Measurements from ENCODE around the gene LRRC8B.
A peak's percentile ranks its signal among the peaks of the same experiment; 100 is the strongest.

Gene LRRC8B

DNA sequence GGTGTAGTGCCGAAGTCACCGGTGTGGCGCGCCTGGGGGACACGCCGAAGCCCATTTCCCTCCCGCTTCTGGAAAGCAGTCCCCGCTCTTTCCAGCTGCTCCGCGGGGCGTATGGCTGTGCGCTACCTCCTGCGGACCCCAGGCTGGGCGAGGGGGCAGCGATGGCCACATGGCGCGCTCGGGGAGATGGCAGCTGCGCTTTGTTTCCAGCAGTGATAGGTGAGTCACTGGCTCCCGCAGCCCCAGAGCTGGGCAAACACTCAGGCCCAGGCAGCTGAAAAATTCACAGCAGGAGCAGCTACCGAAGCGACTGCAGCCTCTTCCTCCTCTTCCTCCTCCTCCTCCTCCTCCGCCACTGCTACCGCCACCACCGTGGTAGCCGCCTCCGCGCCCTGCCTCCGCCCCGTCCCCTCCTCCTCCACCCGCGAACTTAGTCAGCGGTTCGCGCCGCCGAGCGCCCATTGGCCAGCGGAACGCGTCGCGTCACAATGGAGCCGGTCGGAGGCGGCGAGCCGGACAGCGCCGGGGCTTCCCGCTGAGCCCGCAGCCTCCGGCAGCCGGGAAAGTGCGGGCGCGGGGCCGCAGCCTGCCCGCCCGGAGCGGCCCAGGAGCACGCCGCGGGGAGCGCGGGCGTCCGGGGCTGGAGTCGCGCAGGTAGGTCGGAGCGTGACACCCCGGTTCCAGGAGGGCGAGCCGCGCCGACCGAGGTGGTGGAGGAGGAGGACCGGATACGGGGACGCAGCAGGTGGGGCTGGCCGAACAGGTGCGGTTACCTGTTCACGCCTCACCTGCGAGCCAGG lies at the start of gene LRRC8B:
TSS of gene LRRC8B (plus strand) at position 461 of the 800 bp plus-strand sequence. CDS start 57,822 bp downstream, outside the sequence.
- H3K4me3 ChIP-seq (ENCODE audit: low read length): peak within 1 kb of the TSS; percentile 99
- no peaks in the 10 kb centered on the region for H3K36me3 ChIP-seq (ENCODE audit: control insufficient read depth, insufficient read depth, low read length, severe bottlenecking)
- H3K9me3 ChIP-seq (ENCODE audit: control insufficient read depth, low read length): no peaks in the 10 kb centered on the region
- no peaks in the 10 kb centered on the region for H3K27me3 ChIP-seq (replicated peaks; ENCODE audit: control insufficient read depth, insufficient read depth, low read length)
- H3K9ac ChIP-seq (ENCODE audit: low read length): peak within 1 kb of the TSS; percentile 88
- H3K4me1 ChIP-seq (ENCODE audit: control insufficient read depth, insufficient read depth, low read length): peaks cover 35% of the 10 kb centered on the region
- DNase-seq (ENCODE audit: low read depth): peak; percentile 95

DNA sequence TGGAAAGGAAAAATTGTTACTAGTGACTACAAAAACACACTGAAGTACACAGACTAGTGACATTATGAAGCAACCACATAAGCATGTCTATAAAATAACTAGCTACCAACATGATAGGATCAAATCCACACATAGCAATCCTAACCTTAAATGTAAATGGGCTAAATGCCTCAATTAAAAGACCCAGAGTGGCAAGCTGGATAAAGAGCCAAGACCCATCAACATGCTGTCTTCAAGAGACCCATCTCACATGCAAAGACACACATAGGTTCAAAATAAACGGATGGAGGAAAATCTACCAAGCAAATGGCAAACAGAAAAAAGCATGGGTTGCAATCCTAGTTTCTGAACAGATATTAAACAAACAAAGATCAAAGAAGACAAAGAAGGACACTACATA lies 49.4 kb upstream of the LRRC8B start:
- no peaks in the 10 kb centered on the region for H3K4me1 ChIP-seq (ENCODE audit: control insufficient read depth, insufficient read depth, low read length)
- no peaks in the 10 kb centered on the region for H3K27me3 ChIP-seq (replicated peaks; ENCODE audit: control insufficient read depth, insufficient read depth, low read length)
- H3K9ac ChIP-seq (ENCODE audit: low read length): no peak overlapping the region
- no peaks in the 10 kb centered on the region for H3K36me3 ChIP-seq (ENCODE audit: control insufficient read depth, insufficient read depth, low read length, severe bottlenecking)
- H3K4me3 ChIP-seq (ENCODE audit: low read length): no peak overlapping the region
- H3K9me3 ChIP-seq (ENCODE audit: control insufficient read depth, low read length): peaks cover 15% of the 10 kb centered on the region
- no peak for DNase-seq (ENCODE audit: low read depth)

DNA sequence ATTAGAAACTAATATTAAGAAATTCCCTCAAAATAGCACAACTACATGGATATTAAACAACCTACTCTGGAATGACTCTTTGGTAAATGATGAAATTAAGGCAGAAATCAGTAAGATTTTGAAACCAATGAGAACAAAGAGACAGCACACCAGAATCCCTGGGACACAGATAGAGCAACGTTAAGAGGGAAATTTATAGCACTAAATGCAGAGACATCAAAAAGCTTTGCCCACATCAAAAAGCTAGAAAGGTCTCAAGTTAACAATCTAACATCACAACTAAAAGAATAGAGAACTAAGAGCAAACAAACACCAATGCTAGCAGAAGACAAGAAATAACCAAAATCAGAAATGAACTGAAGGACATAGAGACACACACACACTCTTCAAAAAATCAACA lies 48.6 kb upstream of the LRRC8B start:
- Histone ChIP-seq H3K9ac (ENCODE audit: low read length) (no peak overlapping the region), H3K27me3 (replicated peaks; ENCODE audit: control insufficient read depth, insufficient read depth, low read length) (no peaks in the 10 kb centered on the region), H3K4me1 (ENCODE audit: control insufficient read depth, insufficient read depth, low read length) (no peaks in the 10 kb centered on the region), H3K4me3 (ENCODE audit: low read length) (no peak overlapping the region), H3K9me3 (ENCODE audit: control insufficient read depth, low read length) (peaks cover 19% of the 10 kb centered on the region), H3K36me3 (ENCODE audit: control insufficient read depth, insufficient read depth, low read length, severe bottlenecking) (no peaks in the 10 kb centered on the region)
- no peak for DNase-seq (ENCODE audit: low read depth)

DNA sequence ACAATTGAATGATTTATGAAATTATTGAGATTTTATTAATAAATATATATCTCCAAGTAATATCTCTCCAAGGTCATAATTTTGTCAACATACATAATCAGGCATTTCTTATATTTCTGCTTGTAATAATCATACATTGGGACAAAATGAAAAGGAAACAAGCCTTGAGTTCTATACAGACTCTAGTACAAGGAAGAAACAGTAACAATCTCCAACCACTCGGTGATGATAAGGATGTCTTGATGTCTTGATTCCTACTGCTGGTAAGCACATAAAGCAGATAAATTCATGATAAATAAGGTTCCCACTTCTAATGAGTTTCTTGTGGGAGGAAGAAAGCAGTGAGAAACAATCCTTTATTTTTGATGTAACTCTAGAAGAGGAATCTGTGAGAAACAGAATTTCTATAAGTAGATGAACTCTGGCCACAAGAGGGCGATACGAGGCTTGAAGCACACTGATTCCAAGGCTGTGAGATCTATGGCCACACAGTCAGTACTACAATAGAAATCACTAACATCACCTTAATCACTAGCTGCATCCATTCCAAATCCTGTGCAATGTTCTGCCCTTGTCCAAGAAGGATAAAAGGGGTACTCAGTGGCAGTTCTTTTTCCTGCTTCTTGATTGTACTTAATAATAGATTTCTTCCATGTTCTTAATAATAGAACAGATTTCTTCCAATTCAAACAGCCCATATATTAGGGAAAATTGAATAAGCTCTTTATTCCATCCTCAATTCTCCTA lies 41.4 kb upstream of the LRRC8B start:
- peak; percentile 96 for DNase-seq (ENCODE audit: low read depth)
- Histone ChIP-seq H3K9ac (ENCODE audit: low read length) (no peak overlapping the region), H3K36me3 (ENCODE audit: control insufficient read depth, insufficient read depth, low read length, severe bottlenecking) (no peaks in the 10 kb centered on the region), H3K9me3 (ENCODE audit: control insufficient read depth, low read length) (peaks cover 4% of the 10 kb centered on the region), H3K4me3 (ENCODE audit: low read length) (no peak overlapping the region), H3K27me3 (replicated peaks; ENCODE audit: control insufficient read depth, insufficient read depth, low read length) (no peaks in the 10 kb centered on the region), H3K4me1 (ENCODE audit: control insufficient read depth, insufficient read depth, low read length) (no peaks in the 10 kb centered on the region)

DNA sequence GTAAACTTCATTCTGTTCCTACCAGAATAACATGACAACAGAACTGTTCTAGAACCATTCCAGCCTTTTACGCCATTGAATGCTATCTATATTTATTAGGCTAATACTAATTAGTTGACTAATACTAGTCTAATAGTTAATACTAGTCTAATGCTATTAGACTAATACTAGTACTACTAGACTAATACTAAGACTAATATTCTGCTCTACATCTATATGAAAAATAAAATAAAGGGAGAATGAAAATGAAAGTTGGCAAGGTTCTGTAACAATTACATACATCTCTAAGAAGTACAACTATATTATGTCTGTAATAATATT lies 40.9 kb upstream of the LRRC8B start:
- peaks cover 4% of the 10 kb centered on the region for H3K9me3 ChIP-seq (ENCODE audit: control insufficient read depth, low read length)
- DNase-seq (ENCODE audit: low read depth): no peak
- H3K4me3 ChIP-seq (ENCODE audit: low read length): no peak overlapping the region
- H3K36me3 ChIP-seq (ENCODE audit: control insufficient read depth, insufficient read depth, low read length, severe bottlenecking): no peaks in the 10 kb centered on the region
- H3K27me3 ChIP-seq (replicated peaks; ENCODE audit: control insufficient read depth, insufficient read depth, low read length): no peaks in the 10 kb centered on the region
- H3K4me1 ChIP-seq (ENCODE audit: control insufficient read depth, insufficient read depth, low read length): peaks cover 1% of the 10 kb centered on the region
- H3K9ac ChIP-seq (ENCODE audit: low read length): no peak overlapping the region

DNA sequence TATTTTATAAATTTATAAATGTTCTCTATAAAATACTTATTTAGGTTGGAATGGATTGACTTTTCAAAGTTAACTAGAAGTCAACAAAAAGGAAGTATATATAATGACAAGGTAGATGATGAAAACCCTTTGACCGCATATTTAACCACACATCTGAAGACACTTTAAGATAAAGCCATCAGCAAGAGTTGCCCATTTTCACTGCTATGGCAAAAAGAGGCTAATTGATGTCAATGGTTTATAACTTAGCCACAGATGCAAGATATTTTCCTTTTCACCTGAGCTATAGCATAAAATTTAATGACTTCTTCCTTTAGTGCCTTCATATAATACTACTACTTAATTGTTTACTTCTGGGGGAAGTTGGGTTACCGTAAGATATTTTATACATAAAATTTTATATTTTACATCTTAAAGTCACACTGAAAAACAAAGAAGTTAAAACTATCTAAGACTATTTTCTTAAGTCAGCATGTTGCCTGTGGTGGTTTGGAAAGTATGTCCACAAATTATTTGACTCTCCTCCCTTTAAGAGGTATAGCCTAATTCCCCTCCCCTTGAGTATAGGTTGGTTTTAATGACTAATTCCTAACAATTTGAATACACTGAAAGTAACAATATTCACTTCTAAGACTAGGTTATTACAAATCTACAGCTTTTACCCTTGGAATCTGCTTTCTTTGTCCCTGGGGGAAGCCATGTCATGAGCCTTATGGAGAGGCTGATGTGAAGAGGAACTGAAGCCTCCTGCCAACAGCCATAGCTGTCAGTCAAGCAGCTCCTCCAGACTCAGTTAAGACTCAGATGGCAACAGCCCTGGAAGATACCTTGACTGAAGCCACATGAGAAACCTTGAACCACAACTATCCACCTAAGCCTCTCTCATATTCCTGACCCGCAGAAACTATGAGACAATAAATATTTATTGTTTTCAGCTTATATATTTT lies 40.3 kb upstream of the LRRC8B start:
- H3K4me3 ChIP-seq (ENCODE audit: low read length): no peak overlapping the region
- H3K9ac ChIP-seq (ENCODE audit: low read length): no peak overlapping the region
- H3K27me3 ChIP-seq (replicated peaks; ENCODE audit: control insufficient read depth, insufficient read depth, low read length): no peaks in the 10 kb centered on the region
- H3K4me1 ChIP-seq (ENCODE audit: control insufficient read depth, insufficient read depth, low read length): peaks cover 7% of the 10 kb centered on the region
- DNase-seq (ENCODE audit: low read depth): no peak
- H3K9me3 ChIP-seq (ENCODE audit: control insufficient read depth, low read length): peaks cover 4% of the 10 kb centered on the region
- H3K36me3 ChIP-seq (ENCODE audit: control insufficient read depth, insufficient read depth, low read length, severe bottlenecking): no peaks in the 10 kb centered on the region

DNA sequence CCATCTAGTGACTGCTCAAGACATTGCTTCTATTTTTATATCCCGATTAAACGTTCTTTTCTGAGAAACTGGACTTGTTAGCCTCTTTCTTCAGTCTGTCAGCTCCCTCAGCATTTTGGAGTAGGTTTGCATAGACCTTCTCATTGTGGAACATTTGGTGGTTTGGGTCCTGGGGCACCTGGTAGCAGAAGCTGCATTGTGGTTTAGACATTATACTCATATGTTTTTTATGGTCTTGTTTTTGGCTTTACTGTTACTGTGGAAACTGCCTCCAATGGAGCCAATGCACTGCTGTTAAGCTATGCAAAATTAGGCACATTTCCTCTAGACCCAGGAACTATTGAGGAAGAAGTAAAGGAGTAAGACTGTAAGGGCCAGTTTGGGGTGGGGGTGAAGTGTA lies 36.7 kb upstream of the LRRC8B start:
- Histone ChIP-seq H3K9ac (ENCODE audit: low read length) (no peak overlapping the region), H3K4me3 (ENCODE audit: low read length) (no peak overlapping the region), H3K36me3 (ENCODE audit: control insufficient read depth, insufficient read depth, low read length, severe bottlenecking) (no peaks in the 10 kb centered on the region), H3K27me3 (replicated peaks; ENCODE audit: control insufficient read depth, insufficient read depth, low read length) (no peaks in the 10 kb centered on the region), H3K4me1 (ENCODE audit: control insufficient read depth, insufficient read depth, low read length) (peaks cover 8% of the 10 kb centered on the region), H3K9me3 (ENCODE audit: control insufficient read depth, low read length) (no peaks in the 10 kb centered on the region)
- no peak for DNase-seq (ENCODE audit: low read depth)

DNA sequence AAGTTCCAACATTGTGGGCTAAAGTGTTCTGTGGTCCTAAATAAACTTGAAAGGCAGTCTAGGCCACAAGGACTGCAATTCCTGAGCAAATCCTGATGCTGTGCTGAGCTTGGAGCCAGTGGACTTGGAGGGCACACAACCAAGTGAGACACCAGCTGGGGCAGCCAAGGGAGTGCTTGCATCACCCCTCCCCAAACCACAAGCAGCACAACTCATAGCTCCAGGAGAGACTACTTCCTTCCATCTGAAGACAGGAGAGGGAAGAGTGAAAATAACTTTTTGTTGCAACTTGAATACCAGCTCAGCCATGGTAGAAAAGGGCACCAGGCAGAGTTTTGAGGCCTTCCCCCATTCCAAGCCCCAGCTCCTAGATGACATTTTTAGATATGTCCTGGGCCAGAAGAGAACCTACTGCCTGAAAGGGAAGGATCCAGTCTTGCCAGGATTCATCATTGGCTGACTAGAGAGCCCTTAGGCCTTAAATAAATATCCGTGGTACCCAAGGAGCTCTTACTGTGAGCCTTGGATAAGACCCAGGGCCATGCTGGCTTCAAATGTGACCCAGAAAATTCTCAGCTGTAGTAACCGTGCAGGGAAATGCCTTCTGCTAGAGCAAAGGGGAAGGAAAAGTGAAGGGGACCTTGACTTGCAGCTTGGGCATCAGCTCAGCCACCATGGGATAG lies 35.4 kb upstream of the LRRC8B start:
- Histone ChIP-seq H3K4me3 (ENCODE audit: low read length) (no peak overlapping the region), H3K36me3 (ENCODE audit: control insufficient read depth, insufficient read depth, low read length, severe bottlenecking) (no peaks in the 10 kb centered on the region), H3K4me1 (ENCODE audit: control insufficient read depth, insufficient read depth, low read length) (peaks cover 8% of the 10 kb centered on the region), H3K9me3 (ENCODE audit: control insufficient read depth, low read length) (no peaks in the 10 kb centered on the region), H3K9ac (ENCODE audit: low read length) (no peak overlapping the region), H3K27me3 (replicated peaks; ENCODE audit: control insufficient read depth, insufficient read depth, low read length) (no peaks in the 10 kb centered on the region)
- DNase-seq (ENCODE audit: low read depth): peak; percentile 31

DNA sequence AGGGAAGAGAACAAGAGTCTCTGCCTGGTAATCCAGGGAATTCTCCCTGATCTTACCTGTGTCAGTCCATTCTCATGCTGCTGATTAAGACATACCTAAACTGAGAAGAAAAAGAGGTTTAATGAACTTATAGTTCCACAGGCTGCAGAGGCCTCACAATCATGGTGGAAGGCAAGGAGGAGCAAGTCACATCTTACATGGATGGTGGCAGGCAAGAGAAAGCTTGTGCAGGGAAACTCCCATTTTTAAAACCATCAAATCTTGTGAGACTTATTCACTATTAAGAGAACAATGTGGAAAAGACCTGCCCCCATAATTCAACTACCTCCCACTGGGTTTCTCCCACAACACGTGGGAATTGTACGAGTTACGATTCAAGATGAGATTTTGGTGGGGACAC lies 34.2 kb upstream of the LRRC8B start:
- Histone ChIP-seq H3K27me3 (replicated peaks; ENCODE audit: control insufficient read depth, insufficient read depth, low read length) (no peaks in the 10 kb centered on the region), H3K36me3 (ENCODE audit: control insufficient read depth, insufficient read depth, low read length, severe bottlenecking) (no peaks in the 10 kb centered on the region), H3K4me1 (ENCODE audit: control insufficient read depth, insufficient read depth, low read length) (peaks cover 8% of the 10 kb centered on the region), H3K9ac (ENCODE audit: low read length) (no peak overlapping the region), H3K4me3 (ENCODE audit: low read length) (no peak overlapping the region), H3K9me3 (ENCODE audit: control insufficient read depth, low read length) (no peaks in the 10 kb centered on the region)
- no peak for DNase-seq (ENCODE audit: low read depth)

DNA sequence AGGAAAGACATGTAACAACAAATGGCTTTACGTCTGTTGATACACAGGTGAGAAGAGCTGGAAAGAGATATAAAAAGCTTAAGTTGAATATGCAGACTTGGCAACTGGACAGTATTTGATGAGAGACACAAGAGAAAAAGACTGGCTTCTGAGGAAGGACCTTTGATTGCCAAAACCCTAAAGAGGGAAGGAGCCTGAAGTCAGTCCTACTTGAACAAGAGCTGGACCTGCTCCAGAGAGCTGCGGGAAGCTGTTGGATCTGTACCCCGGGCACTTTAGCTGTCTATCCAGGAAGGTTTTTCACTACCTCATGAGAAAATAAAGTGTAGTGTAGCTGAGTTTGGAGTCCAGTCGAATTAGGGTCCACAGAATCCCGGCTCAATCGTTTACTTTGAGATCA lies 25.3 kb upstream of the LRRC8B start:
- Histone ChIP-seq H3K27me3 (replicated peaks; ENCODE audit: control insufficient read depth, insufficient read depth, low read length) (no peaks in the 10 kb centered on the region), H3K36me3 (ENCODE audit: control insufficient read depth, insufficient read depth, low read length, severe bottlenecking) (no peaks in the 10 kb centered on the region), H3K9me3 (ENCODE audit: control insufficient read depth, low read length) (no peaks in the 10 kb centered on the region), H3K4me3 (ENCODE audit: low read length) (no peak overlapping the region), H3K4me1 (ENCODE audit: control insufficient read depth, insufficient read depth, low read length) (peaks cover 9% of the 10 kb centered on the region), H3K9ac (ENCODE audit: low read length) (no peak overlapping the region)
- no peak for DNase-seq (ENCODE audit: low read depth)

Data from adipocyte (in vitro differentiated cells).